ENCODE results near the gene EFNA2. TPM values are rescaled to one million over a fixed set of nuclear protein-coding genes. Genes with fewer than 3 reads are reported as not detected.

Gene EFNA2
- total RNA-seq, 1 experiment from 2014 or later: 14.3 TPM

DNA sequence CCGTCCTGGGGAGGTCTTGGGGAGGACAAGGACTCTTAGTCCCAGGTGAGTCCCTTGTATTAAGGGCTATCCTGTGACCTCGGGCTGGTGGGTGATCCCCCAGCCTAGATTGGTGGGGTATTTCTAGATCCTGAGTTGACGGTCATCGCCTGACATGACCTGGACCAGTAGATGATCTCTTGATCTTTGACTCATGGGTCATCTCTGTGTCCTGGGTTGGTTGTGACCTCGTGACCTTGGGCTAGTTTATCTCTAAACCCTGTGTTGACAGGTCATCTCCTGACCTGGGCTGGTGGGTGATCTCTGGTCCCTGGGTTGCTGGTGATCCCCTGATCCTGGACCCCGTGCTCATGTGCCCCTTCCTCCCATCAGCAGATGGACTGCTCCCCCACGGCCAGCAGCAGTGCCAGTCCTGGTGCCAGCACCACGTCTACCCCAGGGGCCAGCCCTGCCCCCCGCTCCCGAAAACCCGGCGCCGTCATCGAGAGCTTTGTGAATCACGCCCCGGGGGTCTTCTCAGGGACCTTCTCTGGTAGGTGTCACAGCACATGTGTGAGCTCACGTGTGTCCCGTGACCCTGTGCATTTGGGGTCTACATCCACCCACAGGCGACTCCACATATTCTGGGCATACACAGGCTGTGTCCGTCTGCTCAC lies 31.0 kb upstream of the EFNA2 start:
- Histone ChIP-seq H4K20me1 (ENCODE audit: control insufficient read depth, insufficient read depth, insufficient read length) (no peaks in the 10 kb centered on the region), H3K56ac (ENCODE audit: insufficient read length, low read depth, low read length) (no peak overlapping the region), H3K18ac (ENCODE audit: insufficient read length, low read depth, low read length) (no peak overlapping the region), H3K9ac (ENCODE audit: extremely low read depth, insufficient read length, low read length) (no peak overlapping the region), H4K5ac (ENCODE audit: insufficient read length, low read depth, low read length) (no peak overlapping the region), H3T11ph (ENCODE audit: low read length) (no peak overlapping the region), H2BK20ac (ENCODE audit: low read depth, low read length, poor library complexity, severe bottlenecking) (no peak overlapping the region), H3K4me1 (ENCODE audit: insufficient read depth, low read length) (no peaks in the 10 kb centered on the region; the same call in 1 of the 2 replicates), H3K79me1 (ENCODE audit: insufficient read depth, low read depth, low read length, poor library complexity, severe bottlenecking) (no peaks in the 10 kb centered on the region), H3K4me2 (ENCODE audit: insufficient read depth, insufficient read length, low read length) (no peak overlapping the region), H4K91ac (ENCODE audit: insufficient read length, low read depth, low read length) (no peak overlapping the region), H2BK5ac (ENCODE audit: insufficient read length, low read length) (no peak overlapping the region), H3K23me2 (ENCODE audit: insufficient read length, low read depth, low read length, poor library complexity, severe bottlenecking) (peaks cover 12% of the 10 kb centered on the region), H3K9me3 (ENCODE audit: control insufficient read depth, low read depth, low read length) (no peaks in the 10 kb centered on the region), H3K23ac (ENCODE audit: insufficient read length, low read depth, low read length) (no peak overlapping the region), H3K4ac (ENCODE audit: low read depth, low read length) (no peak overlapping the region), H3K79me2 (ENCODE audit: insufficient read depth, low read length) (peaks cover 11% of the 10 kb centered on the region; the same call in 1 of the 2 replicates), H2BK12ac (ENCODE audit: insufficient read length, low read depth, low read length) (no peak overlapping the region), H2BK120ac (ENCODE audit: low read depth, low read length, poor library complexity, severe bottlenecking) (no peak overlapping the region), H3K27me3 (ENCODE audit: insufficient read depth, low read length) (no peaks in the 10 kb centered on the region), H4K8ac (replicated peaks; ENCODE audit: insufficient read length, low read depth, low read length) (no peak overlapping the region), H2AFZ (ENCODE audit: low read length) (no peak overlapping the region), H3K27ac (ENCODE audit: insufficient read length, low read depth, low read length) (no peak overlapping the region), H2BK15ac (ENCODE audit: low read depth, low read length) (no peak overlapping the region), H3K14ac (ENCODE audit: insufficient read depth, low read length) (no peak overlapping the region), H2AK5ac (ENCODE audit: insufficient read length, low read length) (no peak overlapping the region)
- peak overlapping the region; percentile 44 to 89 (median 70); a peak in 4 of 7 replicates for H3K27ac Mint-ChIP-seq
- TF ChIP-seq, protein P1, sequence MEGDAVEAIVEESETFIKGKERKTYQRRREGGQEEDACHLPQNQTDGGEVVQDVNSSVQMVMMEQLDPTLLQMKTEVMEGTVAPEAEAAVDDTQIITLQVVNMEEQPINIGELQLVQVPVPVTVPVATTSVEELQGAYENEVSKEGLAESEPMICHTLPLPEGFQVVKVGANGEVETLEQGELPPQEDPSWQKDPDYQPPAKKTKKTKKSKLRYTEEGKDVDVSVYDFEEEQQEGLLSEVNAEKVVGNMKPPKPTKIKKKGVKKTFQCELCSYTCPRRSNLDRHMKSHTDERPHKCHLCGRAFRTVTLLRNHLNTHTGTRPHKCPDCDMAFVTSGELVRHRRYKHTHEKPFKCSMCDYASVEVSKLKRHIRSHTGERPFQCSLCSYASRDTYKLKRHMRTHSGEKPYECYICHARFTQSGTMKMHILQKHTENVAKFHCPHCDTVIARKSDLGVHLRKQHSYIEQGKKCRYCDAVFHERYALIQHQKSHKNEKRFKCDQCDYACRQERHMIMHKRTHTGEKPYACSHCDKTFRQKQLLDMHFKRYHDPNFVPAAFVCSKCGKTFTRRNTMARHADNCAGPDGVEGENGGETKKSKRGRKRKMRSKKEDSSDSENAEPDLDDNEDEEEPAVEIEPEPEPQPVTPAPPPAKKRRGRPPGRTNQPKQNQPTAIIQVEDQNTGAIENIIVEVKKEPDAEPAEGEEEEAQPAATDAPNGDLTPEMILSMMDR (conservative IDR thresholded peaks at IDR 0.05): no peak
- H3K4me1 Mint-ChIP-seq: peaks cover 22 to 40% of the 10 kb centered on the region in 2 experiments
- no peak for DNase-seq
- no CpG with 5 or more reads among the region's 20 CpGs for WGBS (ENCODE audit: extremely low coverage, insufficient read length, low lambda C conversion rate)
- H3K4me3 Mint-ChIP-seq: peak overlapping the region in 1 of 2 experiments; percentile 62; a peak in 2 of 5 replicates
- peaks cover 25 to 68% (median 55%) of the 10 kb centered on the region in 3 experiments; a peak in 6 of 7 replicates for H3K36me3 Mint-ChIP-seq (ENCODE audit: insufficient read depth in 1 of 3, low read depth in 3 of 3)
- H3K9me3 Mint-ChIP-seq: no peaks in the 10 kb centered on the region; a peak in 1 of 5 replicates
- H3K27me3 Mint-ChIP-seq (ENCODE audit: low read depth): no peaks in the 10 kb centered on the region
